Nucleus accumbens (tissue), 56 donors: ENCODE data around the gene ELFN1.

Experiments used
- DNase-seq, 56 donors: peaks; one replicate each; lab custom pipeline; 2025; lab: John Stamatoyannopoulos, UW

ELFN1 gene

DNA sequence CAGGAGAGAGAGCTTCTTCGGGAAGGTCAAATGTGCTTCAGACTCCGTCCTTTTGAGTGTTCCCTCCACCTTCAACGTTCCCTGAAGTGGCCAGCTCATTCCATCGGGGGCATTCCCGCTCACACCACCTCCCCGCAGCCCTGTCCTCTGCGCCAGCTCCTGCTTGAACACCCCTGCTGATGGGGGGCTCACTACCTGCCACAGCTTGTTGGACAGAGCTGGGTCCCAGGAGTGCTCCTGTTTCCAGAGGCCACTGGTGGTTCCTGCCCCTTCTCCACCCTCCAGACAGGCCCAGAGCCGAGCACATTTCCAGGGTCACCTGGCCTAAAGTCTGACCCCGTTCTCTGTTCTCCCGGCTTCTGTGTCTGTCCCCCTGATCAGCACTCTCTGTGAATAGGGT lies 67.4 kb downstream of the ELFN1 start:
- DNase-seq, result no peak

DNA sequence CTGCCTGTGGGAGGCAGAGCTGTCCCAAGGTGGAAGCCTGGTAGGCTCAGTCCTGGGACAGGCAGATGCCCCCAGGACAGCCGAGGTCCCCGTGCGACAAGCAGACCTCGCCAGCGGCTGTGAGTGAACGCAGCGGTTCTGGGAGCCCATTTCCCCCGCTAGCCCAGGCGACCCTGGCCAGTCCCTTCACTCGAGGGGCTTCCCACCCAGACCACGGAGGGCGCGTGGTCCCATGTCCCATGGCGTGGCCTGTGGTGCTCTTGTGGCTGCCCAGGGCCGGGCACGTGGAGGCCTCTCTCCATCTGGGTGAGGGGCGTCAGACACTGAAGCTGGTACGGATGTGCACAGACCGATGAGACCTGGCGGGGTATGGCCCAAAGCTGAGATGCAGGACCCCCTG lies 67.9 kb downstream of the ELFN1 start:
- DNase-seq, result no peak

DNA sequence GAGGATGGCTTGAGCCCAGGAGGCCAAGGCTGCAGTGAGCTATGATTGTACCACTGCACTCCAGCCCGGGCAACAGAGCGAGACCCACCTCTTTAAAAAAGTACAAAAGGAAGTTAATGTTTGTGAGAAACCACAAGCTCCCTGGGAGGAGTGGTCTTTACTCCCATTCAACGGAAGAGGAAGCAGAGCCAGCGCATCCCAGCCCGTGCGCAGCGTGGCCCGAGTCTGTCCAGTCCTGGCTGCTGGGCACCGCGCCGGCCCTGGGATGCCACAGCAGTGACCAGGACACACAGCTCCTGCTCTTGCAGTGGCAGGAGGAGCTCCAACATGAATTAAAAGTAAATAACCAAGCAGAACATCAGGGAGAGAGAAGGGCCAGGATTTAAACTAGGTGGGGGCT lies 68.4 kb downstream of the ELFN1 start:
- DNase-seq, result no peak

- DNase-seq, result no peak
Observed at GRCh38 chr7:1738956-1739355, 68.9 kb downstream of the ELFN1 start.

DNA sequence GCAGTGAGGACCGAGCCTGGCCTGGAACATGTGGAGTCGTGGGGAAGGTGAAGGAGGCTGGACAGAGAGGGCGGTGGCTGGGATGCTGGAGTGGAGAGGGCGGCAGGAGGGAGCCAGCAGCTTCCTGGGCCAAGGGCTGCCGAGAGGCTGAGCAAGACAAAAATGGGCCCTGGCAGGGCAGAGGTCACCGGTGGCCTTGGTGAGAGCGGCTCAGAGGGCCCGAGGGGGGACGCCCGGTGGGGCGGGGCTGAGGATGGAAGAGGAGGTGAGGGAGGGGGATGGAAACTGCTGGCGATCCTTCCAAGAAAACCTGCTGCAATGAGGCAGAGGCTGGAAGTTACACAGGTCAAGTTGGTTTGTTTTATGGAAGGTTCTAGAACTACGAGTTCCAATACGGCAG lies 69.5 kb downstream of the ELFN1 start:
- DNase-seq, result no peak

GRCh38 chr7:1740214-1740613 lies 70.1 kb downstream of the ELFN1 start:
- no peak for DNase-seq

- no peak for DNase-seq
Observed at GRCh38 chr7:1741246-1741645, 71.2 kb downstream of the ELFN1 start.

GRCh38 chr7:1741751-1742554 lies 71.9 kb downstream of the ELFN1 start:
- no peak for DNase-seq

DNA sequence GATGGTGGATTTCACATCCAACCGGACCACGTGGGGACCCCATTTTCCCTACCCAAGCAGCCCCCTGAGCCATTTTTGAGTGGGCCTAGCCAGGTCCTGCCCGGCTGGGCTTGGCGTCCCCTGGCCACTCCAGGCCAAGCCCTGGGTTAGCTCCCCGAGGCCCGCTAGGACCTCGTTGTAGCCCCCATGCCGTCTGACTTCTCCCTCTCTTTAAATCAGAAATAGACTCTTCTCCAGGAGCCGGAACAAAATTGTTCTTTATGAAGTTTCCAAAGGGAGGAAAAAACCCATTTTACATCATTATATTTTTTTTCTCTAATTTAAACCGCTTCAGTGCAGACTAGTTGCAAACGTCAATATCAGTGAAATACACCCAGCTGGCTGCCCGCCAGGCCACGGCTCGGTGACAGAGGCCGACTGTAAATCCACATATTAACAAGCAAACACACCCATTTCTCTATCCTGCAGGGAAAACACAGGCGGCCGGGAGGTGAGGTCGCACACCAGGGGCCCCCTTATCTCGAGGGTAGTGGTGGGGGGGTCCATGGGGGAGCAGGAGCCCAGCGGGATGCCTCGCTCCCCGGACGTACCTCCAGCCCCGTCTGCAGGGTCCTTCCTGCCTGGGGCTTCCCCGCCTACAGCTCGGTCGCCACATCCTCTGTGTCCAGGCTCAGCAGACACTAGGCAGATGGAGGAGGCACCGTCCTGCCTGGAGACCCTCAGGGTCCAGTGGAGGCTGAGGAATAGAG lies 72.7 kb downstream of the ELFN1 start:
- peak in 2 of 56 donors; percentile 9 to 20 for DNase-seq

- DNase-seq, result no peak
Observed at GRCh38 chr7:1743481-1744230, 73.6 kb downstream of the ELFN1 start.

- DNase-seq, result no peak
Observed at GRCh38 chr7:1744296-1745017, 74.4 kb downstream of the ELFN1 start.

DNA sequence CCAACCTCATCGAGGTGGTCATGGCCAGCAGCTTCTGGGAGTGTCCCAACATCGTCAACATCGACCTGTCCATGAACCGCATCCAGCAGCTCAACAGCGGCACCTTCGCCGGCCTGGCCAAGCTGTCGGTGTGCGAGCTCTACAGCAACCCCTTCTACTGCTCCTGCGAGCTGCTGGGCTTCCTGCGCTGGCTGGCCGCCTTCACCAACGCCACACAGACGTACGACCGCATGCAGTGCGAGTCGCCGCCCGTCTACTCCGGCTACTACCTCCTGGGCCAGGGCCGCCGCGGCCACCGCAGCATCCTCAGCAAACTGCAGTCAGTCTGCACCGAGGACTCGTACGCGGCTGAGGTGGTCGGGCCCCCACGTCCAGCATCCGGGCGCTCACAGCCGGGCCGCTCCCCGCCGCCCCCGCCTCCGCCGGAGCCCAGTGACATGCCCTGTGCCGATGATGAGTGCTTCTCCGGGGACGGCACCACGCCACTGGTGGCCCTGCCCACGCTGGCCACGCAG lies 75.0 kb downstream of the ELFN1 start:
- no peak for DNase-seq

DNA sequence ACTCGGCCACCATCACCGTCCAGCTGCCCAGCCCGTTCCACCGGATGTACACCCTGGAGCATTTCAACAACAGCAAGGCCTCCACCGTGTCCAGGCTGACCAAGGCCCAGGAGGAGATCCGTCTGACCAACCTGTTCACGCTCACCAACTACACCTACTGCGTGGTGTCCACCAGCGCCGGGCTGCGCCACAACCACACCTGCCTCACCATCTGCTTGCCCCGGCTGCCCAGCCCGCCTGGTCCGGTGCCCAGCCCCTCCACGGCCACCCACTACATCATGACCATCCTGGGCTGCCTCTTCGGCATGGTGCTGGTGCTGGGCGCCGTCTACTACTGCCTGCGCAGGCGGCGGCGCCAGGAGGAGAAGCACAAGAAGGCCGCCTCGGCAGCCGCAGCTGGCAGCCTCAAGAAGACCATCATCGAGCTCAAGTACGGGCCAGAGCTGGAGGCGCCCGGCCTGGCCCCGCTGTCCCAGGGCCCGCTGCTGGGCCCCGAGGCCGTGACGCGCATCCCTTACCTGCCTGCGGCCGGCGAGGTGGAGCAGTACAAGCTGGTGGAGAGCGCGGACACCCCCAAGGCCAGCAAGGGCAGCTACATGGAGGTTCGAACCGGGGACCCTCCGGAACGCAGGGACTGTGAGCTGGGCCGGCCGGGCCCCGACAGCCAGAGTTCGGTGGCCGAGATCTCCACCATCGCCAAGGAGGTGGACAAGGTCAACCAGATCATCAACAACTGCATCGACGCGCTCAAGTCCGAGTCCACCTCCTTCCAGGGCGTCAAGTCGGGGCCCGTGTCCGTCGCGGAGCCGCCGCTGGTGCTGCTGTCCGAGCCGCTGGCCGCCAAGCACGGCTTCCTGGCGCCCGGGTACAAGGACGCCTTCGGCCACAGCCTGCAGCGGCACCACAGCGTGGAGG lies 75.8 kb downstream of the ELFN1 start:
- no peak for DNase-seq

GRCh38 chr7:1746491-1746975 lies 76.5 kb downstream of the ELFN1 start:
- DNase-seq, result no peak

DNA sequence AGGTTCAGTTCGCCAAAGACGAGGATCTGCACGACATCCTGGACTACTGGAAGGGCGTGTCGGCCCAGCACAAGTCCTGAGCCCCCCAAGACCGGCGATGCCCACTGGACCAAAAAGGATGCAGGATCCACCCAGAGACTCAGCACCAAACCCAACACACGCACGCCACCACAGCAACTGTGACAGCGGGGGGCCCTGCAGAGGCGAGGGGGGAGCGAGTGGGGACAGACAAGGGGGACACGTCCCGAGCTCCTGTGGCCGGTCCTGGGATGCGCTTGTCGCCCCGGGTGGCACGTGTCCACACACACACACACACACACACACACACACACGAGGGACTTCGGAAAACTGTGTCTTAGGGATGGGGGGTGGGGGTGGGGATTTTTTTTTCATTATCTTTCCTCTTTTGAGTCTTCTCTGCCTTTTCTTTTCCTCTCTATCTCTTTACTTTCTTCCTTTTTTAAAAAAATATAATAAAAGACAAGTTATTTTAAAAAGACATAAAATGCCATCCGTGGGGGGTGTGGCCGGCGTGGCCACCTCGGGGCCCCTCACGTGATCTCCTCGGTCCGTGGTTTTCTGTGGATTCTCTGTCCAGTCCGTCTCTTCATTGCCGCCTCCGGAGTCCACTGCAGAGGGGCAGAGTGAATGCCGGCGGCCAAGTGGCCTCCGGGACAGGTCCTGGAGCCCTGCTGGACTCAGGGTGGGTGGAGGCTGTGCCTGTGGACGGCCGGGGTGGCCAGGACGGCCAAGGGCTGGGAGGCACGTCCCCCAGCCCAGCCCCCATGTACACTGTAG lies 77.1 kb downstream of the ELFN1 start:
- no peak for DNase-seq

DNA sequence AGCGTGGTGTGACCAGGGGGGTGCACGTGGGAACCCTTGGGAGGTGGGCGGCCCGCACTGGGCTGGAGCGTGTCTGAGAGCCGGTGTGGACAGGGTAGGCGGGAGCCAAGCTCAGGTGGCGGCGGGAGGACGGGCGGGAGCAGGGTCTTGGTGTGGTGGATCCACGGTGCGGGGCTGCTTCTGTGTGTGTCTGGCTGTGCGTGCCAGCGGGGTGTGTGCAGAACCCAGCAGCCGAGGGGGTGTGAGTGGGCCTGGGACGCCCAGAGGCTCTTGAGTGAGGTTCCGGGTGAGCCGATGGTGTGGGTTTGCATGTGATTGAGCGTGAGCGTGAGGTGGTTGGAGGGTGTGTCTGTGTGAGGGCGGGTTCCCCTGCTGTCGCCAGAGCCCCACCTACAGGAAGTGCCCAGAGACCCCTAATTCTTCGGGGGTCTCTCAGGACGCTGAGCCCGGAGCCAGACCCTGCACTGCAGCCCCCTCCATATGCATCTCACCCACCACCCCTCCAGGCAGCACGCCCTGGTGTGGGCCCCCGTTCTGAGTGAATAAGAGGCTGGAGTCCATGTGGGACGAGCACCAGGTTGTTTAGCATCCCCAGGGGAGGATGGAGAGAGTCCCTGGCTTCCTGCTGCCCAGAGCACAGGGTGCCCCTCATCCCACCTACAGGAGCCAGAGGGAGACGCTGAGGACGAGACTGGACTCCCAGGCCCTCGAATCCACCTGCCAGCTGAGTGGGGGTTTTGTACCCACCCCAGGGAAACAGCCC lies 78.2 kb downstream of the ELFN1 start:
- DNase-seq, result no peak

DNA sequence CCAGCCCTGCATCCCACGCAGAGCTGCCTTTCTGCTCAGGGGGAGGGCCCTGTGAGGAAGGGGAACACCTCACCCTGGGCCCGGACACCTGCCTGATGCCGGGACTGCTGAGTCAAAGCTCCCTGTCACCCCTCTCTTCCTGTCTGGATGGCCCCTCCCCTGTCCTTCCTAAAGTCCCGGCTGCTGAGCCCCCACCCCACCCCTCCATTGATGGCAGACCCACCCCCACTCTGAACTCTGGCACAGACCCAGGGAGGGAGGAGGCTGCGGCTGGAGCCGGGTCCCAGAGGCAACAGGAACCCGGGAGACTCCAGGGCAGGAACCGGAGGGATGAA lies 78.7 kb downstream of the ELFN1 start:
- no peak for DNase-seq
